ENCODE data around the gene JARID2.

DNA sequence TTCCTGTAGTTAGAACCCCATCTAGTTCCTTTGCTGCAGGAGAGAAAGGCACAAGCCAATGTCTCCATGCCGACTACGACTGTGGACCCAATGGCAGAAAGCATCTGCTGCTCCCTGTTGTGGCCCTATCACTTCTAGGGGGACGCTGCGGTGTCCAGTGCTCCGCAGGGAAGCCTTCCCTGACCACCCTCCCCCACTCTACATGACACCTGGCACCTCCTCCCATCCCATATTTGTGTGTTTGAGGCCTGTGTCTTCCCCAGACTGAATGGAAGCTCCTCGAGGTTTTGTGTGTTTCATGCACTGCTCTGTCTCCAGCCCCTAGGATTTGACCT, 257.4 kb downstream of the JARID2 start:
- TF ChIP-seq CTCF (IDR thresholded peaks at IDR 0.05), result no peak
- TF ChIP-seq EZH2 (IDR thresholded peaks at IDR 0.05), result no peak
- TF ChIP-seq EZH2phosphoT487 (IDR thresholded peaks at IDR 0.05), result no peak
